SH-SY5Y (cell line): ENCODE results near the gene LRP1-AS.

Source experiments
- GATA2 ChIP-seq: IDR thresholded peaks from 2 replicates; pipeline ENCODE4 v1.6.1; 2011; ENCODE audit warnings: mild to moderate bottlenecking, low read depth, low read length
- GATA3 ChIP-seq: IDR thresholded peaks from 2 replicates; pipeline ENCODE4 v1.6.1; 2011; ENCODE audit warnings: low read depth, mild to moderate bottlenecking, low read length, moderate library complexity

DNA sequence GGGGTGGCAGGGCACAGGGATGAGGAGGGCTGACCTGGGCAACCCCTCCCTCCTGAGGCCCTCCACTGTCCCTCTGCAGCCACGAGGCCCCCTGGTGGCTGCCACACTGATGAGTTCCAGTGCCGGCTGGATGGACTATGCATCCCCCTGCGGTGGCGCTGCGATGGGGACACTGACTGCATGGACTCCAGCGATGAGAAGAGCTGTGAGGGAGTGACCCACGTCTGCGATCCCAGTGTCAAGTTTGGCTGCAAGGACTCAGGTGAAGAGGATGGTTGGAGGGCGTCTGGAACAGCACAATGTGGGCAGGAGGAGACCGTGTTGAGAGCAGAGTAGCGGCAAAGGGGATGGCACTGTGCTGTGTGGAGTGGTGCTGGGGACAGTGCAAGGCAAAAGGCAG, 25.7 kb upstream of the LRP1-AS start:
- TF ChIP-seq GATA3, result no peak
- no peak for TF ChIP-seq GATA2
